ENCODE results near the gene SAFB. TPM values are rescaled to one million over a fixed set of nuclear protein-coding genes. Genes with fewer than 3 reads are reported as not detected.

The SAFB gene
- total and polyA plus RNA-seq, 3 donors from 2014 or later = 83.2 to 220 (median 202) TPM

DNA sequence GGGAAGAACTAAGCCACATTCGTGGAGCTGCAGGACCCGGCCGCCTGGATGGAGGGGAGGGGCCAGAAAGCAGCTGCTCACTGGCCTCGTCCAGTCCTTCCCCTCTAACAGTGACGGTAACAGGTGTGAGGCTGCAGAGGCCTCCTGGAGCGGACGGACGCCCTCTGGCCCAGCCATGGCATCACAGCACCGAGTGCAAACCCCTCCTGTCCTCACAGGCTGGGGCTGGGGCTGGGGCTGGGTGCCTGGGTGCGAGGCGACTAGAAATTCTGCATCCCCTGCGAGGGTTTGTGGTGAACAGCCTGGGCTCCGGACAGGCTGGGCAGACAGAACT lies 53.9 kb downstream of the SAFB start:
- H3K27ac ChIP-seq = no peak overlapping the region
- no peak overlapping the region for H3K4me3 ChIP-seq
- DNase-seq = no peak
- intact Hi-C loops (cut with DNase I; ENCODE audit: low total_unique reads) = no loop called here
- no peaks in the 10 kb centered on the region for H3K36me3 ChIP-seq (ENCODE audit: low read depth, missing control alignments)
- no peaks in the 10 kb centered on the region for H3K9me3 ChIP-seq
- no peaks in the 10 kb centered on the region for H3K27me3 ChIP-seq
- H3K4me1 ChIP-seq = peaks cover 10% of the 10 kb centered on the region
- 82% methylated on average over 13 of the region's 13 CpGs; no CpG with 5 or more reads in 1 of the 2 donors for WGBS, 2 donors
- TF ChIP-seq POLR2A (IDR thresholded peaks at IDR 0.05) = no peak
- TF ChIP-seq, protein P1, sequence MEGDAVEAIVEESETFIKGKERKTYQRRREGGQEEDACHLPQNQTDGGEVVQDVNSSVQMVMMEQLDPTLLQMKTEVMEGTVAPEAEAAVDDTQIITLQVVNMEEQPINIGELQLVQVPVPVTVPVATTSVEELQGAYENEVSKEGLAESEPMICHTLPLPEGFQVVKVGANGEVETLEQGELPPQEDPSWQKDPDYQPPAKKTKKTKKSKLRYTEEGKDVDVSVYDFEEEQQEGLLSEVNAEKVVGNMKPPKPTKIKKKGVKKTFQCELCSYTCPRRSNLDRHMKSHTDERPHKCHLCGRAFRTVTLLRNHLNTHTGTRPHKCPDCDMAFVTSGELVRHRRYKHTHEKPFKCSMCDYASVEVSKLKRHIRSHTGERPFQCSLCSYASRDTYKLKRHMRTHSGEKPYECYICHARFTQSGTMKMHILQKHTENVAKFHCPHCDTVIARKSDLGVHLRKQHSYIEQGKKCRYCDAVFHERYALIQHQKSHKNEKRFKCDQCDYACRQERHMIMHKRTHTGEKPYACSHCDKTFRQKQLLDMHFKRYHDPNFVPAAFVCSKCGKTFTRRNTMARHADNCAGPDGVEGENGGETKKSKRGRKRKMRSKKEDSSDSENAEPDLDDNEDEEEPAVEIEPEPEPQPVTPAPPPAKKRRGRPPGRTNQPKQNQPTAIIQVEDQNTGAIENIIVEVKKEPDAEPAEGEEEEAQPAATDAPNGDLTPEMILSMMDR (IDR thresholded peaks at IDR 0.05) = no peak

DNA sequence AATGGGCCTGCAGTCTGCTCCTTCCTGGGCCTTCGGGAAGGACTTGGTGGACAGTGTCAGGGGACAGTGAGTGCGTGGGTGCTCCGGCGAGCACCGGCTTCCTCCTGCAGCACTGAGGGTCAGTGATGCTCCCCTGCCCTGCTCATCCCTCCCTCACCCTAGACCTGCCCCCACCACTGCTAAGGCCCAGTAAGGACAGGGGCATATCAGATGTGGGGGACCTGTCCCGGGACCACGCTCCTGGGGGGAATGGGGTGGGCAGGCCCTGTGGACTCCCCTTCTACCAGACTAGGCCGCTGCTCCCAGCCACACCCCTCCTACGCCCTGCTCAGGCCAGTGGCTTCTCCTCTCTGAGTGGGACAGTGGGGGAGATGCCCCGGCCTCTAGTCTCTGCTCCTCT lies 54.3 kb downstream of the SAFB start:
- intact Hi-C loops (cut with DNase I; ENCODE audit: low total_unique reads) = no loop called here
- no peak overlapping the region for H3K4me3 ChIP-seq
- TF ChIP-seq, protein P1 (IDR thresholded peaks at IDR 0.05) = no peak
- TF ChIP-seq POLR2A (IDR thresholded peaks at IDR 0.05) = no peak
- H3K27ac ChIP-seq = no peak overlapping the region
- H3K9me3 ChIP-seq = no peaks in the 10 kb centered on the region
- H3K4me1 ChIP-seq = peaks cover 10% of the 10 kb centered on the region
- no peaks in the 10 kb centered on the region for H3K27me3 ChIP-seq
- 84 to 89% methylated on average over 5 to 10 of the region's 10 CpGs for WGBS, 2 donors
- DNase-seq = no peak
- H3K36me3 ChIP-seq (ENCODE audit: low read depth, missing control alignments) = no peaks in the 10 kb centered on the region

DNA sequence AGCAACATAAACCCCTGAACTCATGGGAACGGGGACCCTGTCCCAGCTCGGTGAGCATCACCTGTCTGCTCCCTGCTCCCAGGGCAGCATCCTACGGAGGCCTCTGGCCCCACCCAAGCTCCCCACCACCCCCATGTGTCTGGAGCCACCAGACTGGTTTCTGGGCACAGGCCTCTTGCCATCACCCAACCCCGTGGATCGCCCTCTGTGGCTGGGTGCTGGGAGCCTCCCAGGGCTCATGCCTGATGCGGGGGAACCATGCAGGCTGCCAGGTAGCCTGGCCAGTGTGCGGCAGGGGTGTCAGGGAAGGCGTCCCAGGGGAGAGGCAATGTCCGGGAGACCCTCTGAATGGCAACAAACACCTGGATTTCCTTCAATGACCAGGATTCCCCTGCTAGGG lies 54.7 kb downstream of the SAFB start:
- intact Hi-C loops (cut with DNase I; ENCODE audit: low total_unique reads) = no loop called here

DNA sequence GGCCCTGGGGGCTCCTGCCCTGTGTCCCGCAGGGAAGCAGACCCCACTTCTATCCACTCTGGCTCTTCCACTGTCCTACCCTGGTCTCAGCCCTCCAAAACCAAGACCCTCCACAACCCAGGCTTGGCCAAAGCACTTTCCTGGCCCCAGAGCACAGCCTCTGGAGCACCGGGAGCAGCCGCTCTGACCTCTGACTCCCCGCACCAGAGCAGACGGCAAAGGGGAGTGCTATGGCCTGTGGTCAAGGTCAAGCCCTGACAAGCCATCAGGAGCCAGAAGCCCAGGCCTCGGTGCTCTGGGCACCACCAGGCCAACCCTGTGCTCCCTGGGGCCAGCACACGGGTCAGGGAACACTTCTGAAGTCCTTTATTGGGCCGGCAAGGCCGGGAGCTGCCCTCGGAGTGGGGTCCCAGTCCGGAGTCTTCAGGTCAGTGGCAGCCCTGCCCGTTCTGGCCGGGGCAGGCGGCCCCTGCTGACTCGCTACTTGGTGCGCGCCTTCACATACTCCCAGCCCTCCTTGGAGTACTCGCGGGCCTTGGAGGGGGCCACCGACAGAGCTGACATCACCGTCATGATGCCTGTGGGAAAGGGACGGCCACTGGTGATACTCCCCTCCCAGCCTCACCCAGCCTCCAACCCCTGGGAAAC lies 55.3 kb downstream of the SAFB start:
- no peak overlapping the region for H3K27ac ChIP-seq
- DNase-seq = no peak
- no peaks in the 10 kb centered on the region for H3K36me3 ChIP-seq (ENCODE audit: low read depth, missing control alignments)
- WGBS, 2 donors = 86 to 100% methylated on average over 2 to 20 of the region's 22 CpGs
- no peaks in the 10 kb centered on the region for H3K9me3 ChIP-seq
- TF ChIP-seq, protein P1 (IDR thresholded peaks at IDR 0.05) = no peak
- TF ChIP-seq POLR2A (IDR thresholded peaks at IDR 0.05) = no peak
- H3K4me3 ChIP-seq = no peak overlapping the region
- no peaks in the 10 kb centered on the region for H3K27me3 ChIP-seq
- peaks cover 10% of the 10 kb centered on the region for H3K4me1 ChIP-seq
- intact Hi-C loops (cut with DNase I; ENCODE audit: low total_unique reads) = no loop called here

More for the DNA sequence above, 54.7 kb downstream of the SAFB start:
- Histone ChIP-seq H3K9me3 (no peaks in the 10 kb centered on the region), H3K27ac (no peak overlapping the region), H3K4me1 (peaks cover 10% of the 10 kb centered on the region), H3K27me3 (no peaks in the 10 kb centered on the region), H3K36me3 (ENCODE audit: low read depth, missing control alignments) (no peaks in the 10 kb centered on the region), H3K4me3 (no peak overlapping the region)
- no peak for DNase-seq
- TF ChIP-seq, protein P1 (IDR thresholded peaks at IDR 0.05) = no peak
- TF ChIP-seq POLR2A (IDR thresholded peaks at IDR 0.05) = no peak
- 85 to 89% methylated on average over 6 to 9 of the region's 9 CpGs for WGBS, 2 donors

Measured in testis (tissue), 3 donors.